ENCODE results near the gene RAD23A.
"Not testable (repeated sequence)": the region's sequence is repeated elsewhere in the genome, so short reads cannot be mapped to it uniquely, and the experiment has no call there.

Gene RAD23A

DNA sequence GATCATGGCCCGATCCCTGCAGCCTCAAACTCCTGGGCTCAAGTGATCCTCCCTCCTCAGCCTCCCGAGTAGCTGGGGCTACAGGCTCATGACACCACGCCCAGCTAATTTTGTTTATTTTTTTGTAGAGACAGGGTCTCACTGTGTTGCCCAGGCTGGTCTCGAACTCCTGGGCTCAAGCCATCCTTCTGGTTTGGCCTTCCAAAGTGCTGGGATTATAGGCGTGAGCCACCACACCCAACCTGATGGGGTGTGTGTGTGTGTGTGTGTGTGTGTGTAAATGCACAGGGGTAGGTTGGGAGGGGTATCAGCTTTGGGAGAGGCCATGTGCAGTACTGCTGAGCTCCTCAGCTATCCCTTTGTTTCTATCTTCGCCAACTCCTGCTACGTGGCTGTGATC is 30.4 kb downstream of the RAD23A start:
- not testable (repeated sequence) for H3K9me3 Mint-ChIP-seq; H3K27me3 Mint-ChIP-seq (ENCODE audit: low read depth); H3K4me3 Mint-ChIP-seq; H3K4me1 Mint-ChIP-seq (ENCODE audit: low read depth); H3K36me3 Mint-ChIP-seq (ENCODE audit: low read depth); H3K27ac Mint-ChIP-seq; DNase-seq (ENCODE audit: low spot score)

DNA sequence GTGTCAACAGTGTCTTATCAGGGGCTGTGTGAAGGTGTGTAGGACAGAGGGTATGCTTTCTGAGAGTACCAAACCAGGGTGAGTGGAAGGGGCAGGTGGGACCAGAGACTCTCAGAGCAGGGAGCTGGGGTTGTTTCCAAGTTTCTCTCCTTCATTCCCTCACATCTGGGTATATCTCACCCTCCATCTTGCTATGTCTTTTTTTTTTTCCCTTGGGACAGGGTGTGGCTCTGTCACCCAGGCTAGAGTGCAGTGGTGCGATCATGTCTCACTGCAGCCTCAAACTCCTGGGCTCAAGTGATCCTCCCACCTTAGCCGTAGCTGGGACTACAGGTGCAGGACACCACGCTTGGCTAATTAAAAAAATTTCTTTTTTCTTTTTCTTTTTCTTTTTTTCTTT is 34.3 kb downstream of the RAD23A start:
- H3K4me3 Mint-ChIP-seq, result no peak overlapping the region
- no peaks in the 10 kb centered on the region for H3K9me3 Mint-ChIP-seq
- H3K27ac Mint-ChIP-seq, result no peak overlapping the region
- no peaks in the 10 kb centered on the region for H3K4me1 Mint-ChIP-seq (ENCODE audit: low read depth)
- H3K36me3 Mint-ChIP-seq (ENCODE audit: low read depth), result no peaks in the 10 kb centered on the region
- DNase-seq (ENCODE audit: low spot score), result no peak
- peaks cover 9% of the 10 kb centered on the region for H3K27me3 Mint-ChIP-seq (ENCODE audit: low read depth)

DNA sequence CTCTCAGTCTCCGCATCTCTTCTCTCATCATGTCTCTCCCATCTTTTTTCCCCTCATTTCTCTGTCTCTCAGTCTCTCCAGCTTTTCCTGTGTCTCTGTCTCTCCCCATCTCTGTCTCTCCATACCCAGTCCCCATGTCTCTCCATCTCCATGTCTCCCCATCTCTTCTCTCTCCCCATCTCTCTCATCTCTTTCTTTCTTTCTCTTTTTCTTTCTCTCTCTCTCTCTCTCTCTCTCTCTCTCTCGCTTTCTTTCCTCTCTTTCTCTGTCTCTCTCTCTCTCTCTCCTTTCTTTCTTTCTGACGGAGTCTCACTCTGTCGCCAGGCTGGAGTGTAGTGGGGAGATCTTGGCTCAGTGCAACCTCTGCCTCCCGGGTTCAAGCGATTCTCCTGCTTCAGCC is 37.0 kb downstream of the RAD23A start:
- Mint-ChIP-seq H3K27me3 (ENCODE audit: low read depth) (peaks cover 11% of the 10 kb centered on the region), H3K9me3 (no peaks in the 10 kb centered on the region), H3K27ac (no peak overlapping the region), H3K36me3 (ENCODE audit: low read depth) (no peaks in the 10 kb centered on the region), H3K4me3 (no peak overlapping the region), H3K4me1 (ENCODE audit: low read depth) (no peaks in the 10 kb centered on the region)
- DNase-seq (ENCODE audit: low spot score), result no peak

DNA sequence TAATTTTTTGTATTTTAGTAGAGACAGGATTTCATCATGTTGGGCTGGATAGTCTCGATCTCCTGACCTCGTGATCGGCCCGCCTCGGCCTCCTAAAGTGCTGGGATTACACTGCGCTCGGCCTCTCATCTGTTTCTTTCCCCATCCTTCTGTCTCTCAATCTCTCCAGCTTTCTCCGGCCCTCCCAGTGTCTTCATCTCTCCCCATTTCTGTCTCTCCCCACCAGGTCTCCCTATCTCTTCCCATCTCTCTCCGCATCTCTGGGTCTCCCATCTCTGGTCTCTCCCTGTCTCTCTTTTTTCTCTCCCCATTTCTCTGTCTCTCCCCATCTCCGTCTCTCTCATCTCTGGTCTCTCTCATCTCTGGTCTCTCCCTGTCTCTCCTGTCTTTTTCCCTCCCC is 37.4 kb downstream of the RAD23A start:
- Mint-ChIP-seq H3K4me1 (ENCODE audit: low read depth) (no peaks in the 10 kb centered on the region), H3K27ac (no peak overlapping the region), H3K27me3 (ENCODE audit: low read depth) (peaks cover 7% of the 10 kb centered on the region), H3K9me3 (no peaks in the 10 kb centered on the region), H3K36me3 (ENCODE audit: low read depth) (no peaks in the 10 kb centered on the region), H3K4me3 (no peak overlapping the region)
- DNase-seq (ENCODE audit: low spot score), result no peak

DNA sequence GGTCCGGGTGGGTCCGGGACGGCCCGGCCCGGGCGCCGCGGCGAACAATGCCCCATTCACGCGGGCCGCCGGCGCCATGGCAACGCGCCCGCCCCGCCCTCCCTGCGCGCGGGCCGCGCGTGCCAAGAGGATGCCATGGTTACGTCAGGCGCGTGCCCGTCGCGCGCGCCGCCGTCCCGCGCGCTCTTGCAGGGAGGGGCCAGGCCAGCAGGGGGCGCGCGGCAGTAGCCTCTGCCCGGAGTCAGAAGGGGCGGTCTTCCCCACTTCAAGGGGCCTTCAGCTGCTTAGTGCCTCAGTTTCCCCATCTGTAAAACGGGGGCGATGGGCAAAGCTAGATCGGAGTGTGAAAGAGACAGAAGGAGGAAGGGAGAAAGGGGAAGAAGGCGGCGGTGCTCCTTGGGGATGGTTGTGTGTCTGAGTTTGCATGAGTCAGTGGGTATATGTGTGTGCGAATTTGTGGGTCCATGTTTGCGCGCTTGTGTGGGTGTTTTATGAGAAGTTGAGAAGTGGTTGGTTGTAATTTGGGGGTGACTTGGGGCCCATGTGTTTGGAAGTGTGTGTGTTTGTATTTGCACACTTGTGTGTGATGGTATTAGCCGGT is 38.0 kb downstream of the RAD23A start:
- no peaks in the 10 kb centered on the region for H3K9me3 Mint-ChIP-seq
- H3K4me1 Mint-ChIP-seq (ENCODE audit: low read depth), result no peaks in the 10 kb centered on the region
- H3K36me3 Mint-ChIP-seq (ENCODE audit: low read depth), result no peaks in the 10 kb centered on the region
- peak; percentile 83 for DNase-seq (ENCODE audit: low spot score)
- H3K27me3 Mint-ChIP-seq (ENCODE audit: low read depth), result peaks cover 7% of the 10 kb centered on the region
- H3K4me3 Mint-ChIP-seq, result no peak overlapping the region
- no peak overlapping the region for H3K27ac Mint-ChIP-seq

DNA sequence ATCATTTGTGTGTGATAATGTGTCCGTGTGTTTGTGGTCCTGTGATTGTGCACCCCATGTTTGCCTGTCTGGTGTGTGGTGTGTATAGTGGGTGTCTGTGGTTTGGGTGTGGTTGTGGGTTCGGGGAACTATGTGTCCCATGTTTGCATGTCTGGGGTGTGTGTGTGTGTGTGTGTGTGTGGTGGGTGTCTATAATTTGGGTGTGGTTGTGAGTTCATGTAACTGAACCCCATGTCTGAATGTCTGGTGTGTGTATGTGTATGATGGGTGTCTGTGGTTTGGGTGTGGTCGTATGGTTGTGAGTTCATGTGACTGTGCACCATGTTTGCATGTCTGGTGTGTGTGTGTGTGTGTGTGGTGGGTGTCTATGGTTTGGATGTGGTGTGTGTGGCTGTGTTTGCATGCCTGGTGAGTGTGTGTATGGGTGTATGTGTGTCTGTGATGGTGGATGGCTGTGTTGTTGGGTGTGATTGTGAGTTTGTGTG is 38.5 kb downstream of the RAD23A start:
- no peak for DNase-seq (ENCODE audit: low spot score)
- Mint-ChIP-seq H3K36me3 (ENCODE audit: low read depth) (no peaks in the 10 kb centered on the region), H3K4me3 (no peak overlapping the region)

DNA sequence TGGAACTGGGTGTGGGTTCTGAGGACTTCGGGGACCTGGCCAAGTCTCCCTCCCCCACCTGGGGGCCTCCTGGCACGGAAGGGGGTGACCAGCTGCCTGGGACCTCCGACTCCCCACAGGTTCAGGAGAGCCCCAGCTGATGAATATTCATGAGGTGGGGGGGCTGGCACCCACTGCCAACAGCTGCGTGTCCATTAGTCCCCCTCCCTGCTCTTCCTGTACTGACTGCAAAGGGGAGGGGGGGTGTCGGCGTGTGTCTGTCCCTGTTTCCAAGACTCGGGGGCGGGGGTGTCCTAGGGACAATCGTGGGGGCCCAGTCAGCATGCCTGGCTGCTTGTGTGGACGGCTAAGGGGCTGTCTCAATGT is 39.0 kb downstream of the RAD23A start:
- no peak for DNase-seq (ENCODE audit: low spot score)
- H3K27me3 Mint-ChIP-seq (ENCODE audit: low read depth), result peaks cover 7% of the 10 kb centered on the region
- H3K36me3 Mint-ChIP-seq (ENCODE audit: low read depth), result no peaks in the 10 kb centered on the region
- no peak overlapping the region for H3K27ac Mint-ChIP-seq
- no peaks in the 10 kb centered on the region for H3K4me1 Mint-ChIP-seq (ENCODE audit: low read depth)
- H3K4me3 Mint-ChIP-seq, result no peak overlapping the region
- no peaks in the 10 kb centered on the region for H3K9me3 Mint-ChIP-seq

More for the DNA sequence above, 38.5 kb downstream of the RAD23A start:
- H3K27me3 Mint-ChIP-seq (ENCODE audit: low read depth), result peaks cover 7% of the 10 kb centered on the region
- H3K9me3 Mint-ChIP-seq, result no peaks in the 10 kb centered on the region
- no peak overlapping the region for H3K27ac Mint-ChIP-seq
- no peaks in the 10 kb centered on the region for H3K4me1 Mint-ChIP-seq (ENCODE audit: low read depth)

DNA sequence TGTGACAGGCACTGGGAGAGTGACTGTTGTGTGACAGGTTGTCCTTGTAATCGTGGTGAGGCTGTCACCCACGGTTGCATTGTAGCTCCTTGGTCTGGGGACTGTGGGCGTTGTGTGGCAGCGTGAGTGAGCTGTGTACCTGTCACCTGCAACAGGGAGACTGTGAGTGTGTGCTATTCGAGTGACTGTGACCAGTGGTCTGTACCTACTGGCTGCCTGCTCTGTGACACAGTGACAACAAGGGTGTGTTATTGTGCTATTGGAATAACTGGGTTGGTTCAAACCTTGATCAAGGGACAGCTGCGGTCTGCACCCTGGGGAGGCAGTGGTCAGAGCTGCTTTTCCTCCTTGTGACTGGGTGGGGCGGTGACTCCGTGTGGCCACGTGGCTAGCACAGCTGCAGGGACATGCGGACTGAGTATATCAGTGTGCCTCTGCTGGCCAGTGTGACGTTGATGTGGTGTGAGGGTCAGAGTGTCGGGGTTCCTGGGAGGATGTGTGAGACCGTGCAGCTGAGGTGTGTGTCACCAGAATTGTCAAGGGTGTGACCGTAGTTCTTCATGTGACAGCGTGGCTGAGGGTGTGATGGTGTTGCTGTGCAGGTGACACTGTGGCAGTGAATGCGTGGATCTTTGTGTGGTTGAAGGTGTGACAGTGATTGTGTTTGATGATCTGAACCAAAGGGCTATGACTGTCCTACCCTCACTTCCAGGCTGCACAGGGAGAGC is 39.6 kb downstream of the RAD23A start:
- H3K4me1 Mint-ChIP-seq (ENCODE audit: low read depth), result no peaks in the 10 kb centered on the region
- H3K4me3 Mint-ChIP-seq, result no peak overlapping the region
- peaks cover 7% of the 10 kb centered on the region for H3K27me3 Mint-ChIP-seq (ENCODE audit: low read depth)
- no peaks in the 10 kb centered on the region for H3K36me3 Mint-ChIP-seq (ENCODE audit: low read depth)
- no peak for DNase-seq (ENCODE audit: low spot score)
- H3K27ac Mint-ChIP-seq, result no peak overlapping the region
- no peaks in the 10 kb centered on the region for H3K9me3 Mint-ChIP-seq

DNA sequence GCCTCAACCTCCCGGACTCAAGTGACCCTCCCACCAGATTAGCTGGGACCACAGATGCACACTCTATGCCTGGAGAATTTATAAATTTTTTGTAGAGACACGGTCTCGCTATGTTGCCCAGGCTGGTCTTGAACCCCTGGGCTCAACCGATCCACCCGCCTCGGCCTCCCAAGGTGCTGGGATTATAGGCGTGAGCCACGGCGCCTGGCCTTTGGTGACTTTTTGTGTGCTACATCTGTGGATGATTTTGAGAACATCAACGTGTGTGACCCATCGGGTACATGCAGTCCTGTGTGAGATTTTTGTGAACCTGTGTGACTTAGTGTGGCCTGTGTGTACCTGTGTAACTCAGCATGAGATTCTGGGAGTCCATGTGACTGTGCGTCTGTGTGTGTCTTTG is 41.1 kb downstream of the RAD23A start:
- no peaks in the 10 kb centered on the region for H3K4me1 Mint-ChIP-seq (ENCODE audit: low read depth)
- H3K4me3 Mint-ChIP-seq, result no peak overlapping the region
- H3K9me3 Mint-ChIP-seq, result no peaks in the 10 kb centered on the region

DNA sequence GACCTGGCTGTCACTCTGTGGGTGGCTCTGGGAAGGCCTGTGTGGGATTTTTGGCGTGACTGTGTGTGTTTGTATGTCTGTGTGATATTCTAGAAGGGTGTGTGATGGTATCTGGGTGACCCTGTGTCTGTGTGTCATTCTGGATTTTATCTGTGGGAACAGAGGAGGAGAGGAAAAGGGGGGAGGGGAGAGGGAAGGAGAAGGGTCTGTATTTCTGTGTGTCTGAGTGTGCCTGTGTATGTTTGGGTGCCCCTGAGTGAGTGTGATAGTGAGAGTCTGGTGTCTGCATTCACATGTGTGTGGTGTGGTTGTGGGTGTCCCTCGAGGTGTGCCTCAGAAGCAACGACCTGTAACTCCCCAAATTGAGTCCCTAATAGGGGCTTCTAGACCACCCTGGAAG is 41.5 kb downstream of the RAD23A start:
- Mint-ChIP-seq H3K36me3 (ENCODE audit: low read depth) (no peaks in the 10 kb centered on the region), H3K4me1 (ENCODE audit: low read depth) (no peaks in the 10 kb centered on the region), H3K9me3 (no peaks in the 10 kb centered on the region), H3K27me3 (ENCODE audit: low read depth) (peaks cover 12% of the 10 kb centered on the region), H3K4me3 (no peak overlapping the region), H3K27ac (no peak overlapping the region)
- DNase-seq (ENCODE audit: low spot score), result no peak

More for the DNA sequence above, 41.1 kb downstream of the RAD23A start:
- H3K36me3 Mint-ChIP-seq (ENCODE audit: low read depth), result no peaks in the 10 kb centered on the region
- DNase-seq (ENCODE audit: low spot score), result no peak
- H3K27me3 Mint-ChIP-seq (ENCODE audit: low read depth), result peaks cover 11% of the 10 kb centered on the region
- H3K27ac Mint-ChIP-seq, result no peak overlapping the region

DNA sequence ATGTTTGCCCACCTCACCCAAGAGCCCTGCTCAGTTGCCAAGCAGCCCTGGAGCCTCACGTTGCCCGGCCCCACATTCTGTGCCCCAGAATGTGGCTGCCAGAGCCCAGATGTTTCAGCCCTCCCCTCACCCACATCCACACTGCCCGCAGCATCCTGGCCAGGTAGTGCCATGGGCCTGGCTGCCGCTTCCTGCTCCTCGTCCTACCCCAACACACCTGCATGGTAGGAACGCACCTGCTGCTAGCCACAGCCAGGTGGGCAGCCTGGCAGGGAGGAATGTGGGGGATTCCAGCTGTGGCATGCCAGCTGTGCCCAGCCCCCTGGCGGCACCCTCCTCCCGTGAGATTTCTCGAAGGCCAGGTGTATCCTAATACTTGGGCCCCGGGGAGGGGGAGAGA is 42.1 kb downstream of the RAD23A start:
- DNase-seq (ENCODE audit: low spot score), result no peak
- no peaks in the 10 kb centered on the region for H3K9me3 Mint-ChIP-seq
- H3K36me3 Mint-ChIP-seq (ENCODE audit: low read depth), result no peaks in the 10 kb centered on the region
- H3K27me3 Mint-ChIP-seq (ENCODE audit: low read depth), result peaks cover 13% of the 10 kb centered on the region
- H3K4me1 Mint-ChIP-seq (ENCODE audit: low read depth), result no peaks in the 10 kb centered on the region
- no peak overlapping the region for H3K4me3 Mint-ChIP-seq
- no peak overlapping the region for H3K27ac Mint-ChIP-seq

DNA sequence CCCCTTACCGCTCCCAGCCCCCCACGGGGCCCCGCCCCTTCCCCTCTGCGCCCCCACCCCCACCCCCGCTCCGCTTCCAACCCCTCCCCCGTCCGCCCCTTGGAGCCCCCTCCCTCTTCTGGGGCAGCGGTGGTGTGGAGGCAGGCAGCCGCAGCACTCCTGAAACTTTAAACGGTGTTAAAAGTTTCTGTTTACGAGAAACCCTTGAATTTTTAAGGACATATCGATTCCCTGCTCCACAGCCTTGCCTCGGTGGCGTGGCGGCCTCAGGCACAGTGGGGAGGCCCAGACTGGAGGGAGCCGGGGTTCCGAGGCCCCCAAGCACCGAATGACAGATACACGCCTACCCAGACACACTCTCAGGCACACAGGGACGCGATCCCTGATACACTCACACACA is 44.8 kb downstream of the RAD23A start:
- no peak overlapping the region for H3K4me3 Mint-ChIP-seq
- H3K27me3 Mint-ChIP-seq (ENCODE audit: low read depth), result peaks cover 27% of the 10 kb centered on the region
- H3K27ac Mint-ChIP-seq, result no peak overlapping the region
- peaks cover 2% of the 10 kb centered on the region for H3K36me3 Mint-ChIP-seq (ENCODE audit: low read depth)
- no peaks in the 10 kb centered on the region for H3K9me3 Mint-ChIP-seq
- H3K4me1 Mint-ChIP-seq (ENCODE audit: low read depth), result peaks cover 5% of the 10 kb centered on the region
- no peak for DNase-seq (ENCODE audit: low spot score)

DNA sequence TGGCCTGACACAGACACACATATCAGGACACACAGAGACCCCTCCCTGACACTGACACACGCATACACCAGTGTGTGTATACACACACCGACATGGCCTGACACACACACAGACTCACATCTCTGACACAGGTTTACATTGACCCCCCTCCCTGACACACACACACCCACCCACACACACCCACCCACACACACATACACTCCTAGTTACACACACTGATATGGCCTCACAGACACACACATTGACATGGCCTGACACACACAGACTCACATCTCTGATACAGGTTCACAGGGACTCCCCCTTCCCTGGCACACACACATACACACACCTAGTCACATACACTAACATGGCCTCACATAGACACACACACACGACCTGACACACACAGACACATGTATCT is 45.2 kb downstream of the RAD23A start:
- DNase-seq (ENCODE audit: low spot score), result no peak
- Mint-ChIP-seq H3K27me3 (ENCODE audit: low read depth) (peaks cover 27% of the 10 kb centered on the region), H3K36me3 (ENCODE audit: low read depth) (peaks cover 2% of the 10 kb centered on the region), H3K4me3 (no peak overlapping the region), H3K4me1 (ENCODE audit: low read depth) (peaks cover 5% of the 10 kb centered on the region), H3K9me3 (no peaks in the 10 kb centered on the region), H3K27ac (no peak overlapping the region)

DNA sequence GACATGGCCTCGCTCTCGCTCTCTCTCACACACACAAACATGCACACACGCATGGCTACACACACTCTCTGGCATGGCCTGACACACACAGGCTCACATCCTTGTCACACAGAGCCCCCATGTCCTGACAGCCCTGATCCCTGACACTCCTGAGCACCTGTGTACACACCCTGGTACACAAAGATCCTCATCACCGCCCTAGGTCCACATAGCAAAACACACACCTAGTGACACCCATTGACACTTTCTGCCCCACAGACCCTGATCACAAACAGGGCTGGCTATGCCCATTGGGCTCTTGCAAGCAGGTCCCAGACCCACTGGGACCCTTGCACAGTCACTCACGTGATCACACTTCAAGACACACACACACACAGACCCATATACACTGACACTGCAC is 45.6 kb downstream of the RAD23A start:
- Mint-ChIP-seq H3K36me3 (ENCODE audit: low read depth) (peaks cover 2% of the 10 kb centered on the region), H3K9me3 (no peaks in the 10 kb centered on the region), H3K27ac (no peak overlapping the region), H3K4me1 (ENCODE audit: low read depth) (peaks cover 5% of the 10 kb centered on the region), H3K27me3 (ENCODE audit: low read depth) (peaks cover 30% of the 10 kb centered on the region), H3K4me3 (no peak overlapping the region)
- DNase-seq (ENCODE audit: low spot score), result no peak

DNA sequence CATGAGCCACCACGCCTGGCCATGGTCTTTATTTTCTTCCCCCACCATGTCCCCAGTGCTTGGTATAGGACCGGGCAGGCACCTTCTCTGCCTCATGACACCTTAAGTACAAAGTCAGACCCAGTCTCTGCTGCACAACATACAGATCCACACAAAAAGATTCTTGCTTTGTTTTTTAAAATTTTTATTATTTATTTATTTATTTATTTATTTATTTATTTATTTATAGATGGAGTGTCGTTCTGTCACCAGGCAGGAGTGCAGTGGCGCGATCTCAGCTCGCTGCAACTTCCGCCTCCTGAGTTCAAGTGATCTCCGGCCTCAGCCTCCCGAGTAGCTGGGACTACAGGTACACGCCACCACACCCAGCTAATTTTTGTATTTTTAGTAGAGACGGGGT is 47.1 kb downstream of the RAD23A start:
- DNase-seq (ENCODE audit: low spot score), result no peak
- Mint-ChIP-seq H3K27me3 (ENCODE audit: low read depth) (peaks cover 40% of the 10 kb centered on the region), H3K9me3 (no peaks in the 10 kb centered on the region), H3K4me3 (no peak overlapping the region), H3K27ac (no peak overlapping the region), H3K4me1 (ENCODE audit: low read depth) (peaks cover 5% of the 10 kb centered on the region), H3K36me3 (ENCODE audit: low read depth) (peaks cover 2% of the 10 kb centered on the region)
